GM21619 (cell line): ENCODE results near the gene CCT5.
"Not testable (repeated sequence)": the region's sequence is repeated elsewhere in the genome, so short reads cannot be mapped to it uniquely, and the experiment has no call there.

Experiments
- ATAC-seq: cut with Tn5 transposase; IDR thresholded peaks from one replicate; pipeline ENCODE4 v1.9.1; 2021; ENCODE audit not compliant: unreplicated experiment

CCT5 gene

GRCh38 chr5:10244342-10244944 lies 5.6 kb upstream of the CCT5 start:
- ATAC-seq: no peak

- no peak for ATAC-seq
Observed at GRCh38 chr5:10246761-10247160, 3.3 kb upstream of the CCT5 start.

DNA sequence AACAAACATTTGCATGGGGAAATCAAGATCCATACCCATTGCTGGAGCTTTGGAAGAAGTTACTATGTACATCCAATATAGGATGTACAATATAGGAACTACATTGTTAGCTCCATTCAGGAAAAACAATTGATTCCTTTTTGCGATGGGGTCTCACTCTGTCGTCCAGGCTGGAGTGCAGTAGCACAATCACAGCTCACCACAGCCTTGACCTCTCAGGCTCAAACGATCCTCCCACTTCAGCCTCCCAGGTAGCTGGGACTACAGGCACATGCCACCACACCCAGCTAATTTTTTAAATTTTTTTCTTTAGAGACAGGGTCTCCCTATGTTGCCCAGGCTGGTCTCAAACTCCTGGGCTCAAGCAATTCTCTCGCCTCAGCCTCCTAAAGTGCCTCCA lies 2.9 kb upstream of the CCT5 start:
- ATAC-seq: not testable (repeated sequence)

DNA sequence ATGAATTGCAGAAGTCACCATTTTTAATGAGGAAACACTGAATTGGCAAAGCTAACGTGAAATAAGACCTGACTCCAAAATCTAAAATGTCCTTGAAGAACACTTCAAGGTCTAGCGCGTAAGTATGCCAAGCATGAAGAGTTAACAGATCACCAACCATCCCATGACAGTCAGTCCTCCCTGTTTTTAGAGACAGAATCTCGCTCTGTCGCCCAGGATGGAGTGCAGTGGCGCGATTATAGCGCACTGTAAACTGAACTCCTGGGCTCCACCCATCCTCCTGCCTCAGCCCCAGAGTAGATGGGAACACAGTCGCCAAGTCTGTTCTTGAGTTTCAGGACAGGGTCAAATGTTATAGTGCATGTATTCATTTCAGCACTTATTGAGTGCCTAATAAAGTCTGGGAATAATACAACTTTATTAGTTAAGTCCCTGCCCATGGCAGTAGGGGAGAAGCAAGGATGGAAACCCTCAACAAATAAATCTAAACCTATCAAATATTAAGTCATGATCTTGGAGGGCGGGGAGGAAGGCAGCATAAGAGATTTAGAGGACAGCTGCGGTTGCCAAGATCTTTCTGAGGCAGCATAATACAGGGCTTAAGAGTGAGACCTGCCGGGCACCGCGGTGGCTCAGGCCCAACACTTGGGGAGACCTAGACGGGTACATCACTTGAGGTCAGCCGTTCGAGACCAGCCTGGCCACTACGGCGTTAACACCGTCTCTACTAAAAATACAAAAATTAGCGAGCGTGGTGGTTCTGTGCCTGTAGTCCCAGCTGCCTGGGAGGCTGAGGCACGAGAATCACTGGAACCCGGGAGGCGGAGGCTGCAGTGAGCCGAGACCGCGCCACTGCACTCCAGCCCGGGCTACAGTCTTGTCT lies 1.5 kb upstream of the CCT5 start:
- peak; percentile 0 for ATAC-seq

GRCh38 chr5:10250806-10251276 lies 761 bp downstream of the CCT5 start:
- peak; percentile 5 for ATAC-seq

GRCh38 chr5:10251405-10251804 lies 1.3 kb downstream of the CCT5 start:
- no peak for ATAC-seq

DNA sequence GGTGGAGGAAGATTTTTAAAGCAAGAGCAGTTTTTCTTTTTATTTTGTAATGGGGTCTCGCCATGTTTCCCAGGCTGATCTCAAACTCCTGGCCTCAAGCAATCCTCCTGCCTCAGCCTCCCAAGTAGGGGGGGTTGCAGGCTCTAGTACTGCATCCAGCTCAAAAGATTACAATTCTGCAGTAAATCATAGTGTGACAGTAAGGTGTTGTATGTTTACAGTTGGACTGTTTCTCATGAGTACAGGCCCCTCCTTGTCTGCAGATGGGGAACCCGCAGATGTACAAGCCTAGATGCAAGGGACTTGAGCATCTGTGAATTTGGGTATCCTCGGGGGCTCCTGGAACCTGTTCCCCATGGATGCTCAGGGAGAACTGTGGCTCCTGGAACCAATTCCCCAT lies 3.3 kb downstream of the CCT5 start:
- no peak for ATAC-seq

GRCh38 chr5:10254686-10255085 lies 4.6 kb downstream of the CCT5 start:
- ATAC-seq: no peak

GRCh38 chr5:10257870-10258269 lies 7.8 kb downstream of the CCT5 start:
- no peak for ATAC-seq

GRCh38 chr5:10259899-10260298 lies 9.8 kb downstream of the CCT5 start:
- no peak for ATAC-seq

- ATAC-seq: no peak
Observed at GRCh38 chr5:10261065-10261464, 11.0 kb downstream of the CCT5 start.

- ATAC-seq: no peak
Observed at GRCh38 chr5:10262121-10262774, 12.2 kb downstream of the CCT5 start.

DNA sequence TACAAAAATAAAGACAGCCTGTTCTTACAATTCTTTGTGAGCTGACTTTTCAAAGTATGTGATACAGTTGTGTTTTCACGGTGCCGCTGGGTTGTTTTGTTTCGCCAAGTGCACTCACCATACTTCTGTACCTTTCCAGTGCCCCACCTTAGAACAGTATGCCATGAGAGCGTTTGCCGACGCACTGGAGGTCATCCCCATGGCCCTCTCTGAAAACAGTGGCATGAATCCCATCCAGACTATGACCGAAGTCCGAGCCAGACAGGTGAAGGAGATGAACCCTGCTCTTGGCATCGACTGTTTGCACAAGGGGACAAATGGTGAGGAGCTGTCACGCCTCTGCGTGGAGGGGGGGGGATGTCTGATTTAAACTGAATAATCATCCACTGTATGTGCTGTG lies 12.9 kb downstream of the CCT5 start:
- ATAC-seq: no peak

DNA sequence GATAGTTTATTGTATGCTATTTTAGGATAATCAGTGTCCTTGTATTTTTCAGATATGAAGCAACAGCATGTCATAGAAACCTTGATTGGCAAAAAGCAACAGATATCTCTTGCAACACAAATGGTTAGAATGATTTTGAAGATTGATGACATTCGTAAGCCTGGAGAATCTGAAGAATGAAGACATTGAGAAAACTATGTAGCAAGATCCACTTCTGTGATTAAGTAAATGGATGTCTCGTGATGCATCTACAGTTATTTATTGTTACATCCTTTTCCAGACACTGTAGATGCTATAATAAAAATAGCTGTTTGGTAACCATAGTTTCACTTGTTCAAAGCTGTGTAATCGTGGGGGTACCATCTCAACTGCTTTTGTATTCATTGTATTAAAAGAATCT lies 14.5 kb downstream of the CCT5 start:
- ATAC-seq: no peak

DNA sequence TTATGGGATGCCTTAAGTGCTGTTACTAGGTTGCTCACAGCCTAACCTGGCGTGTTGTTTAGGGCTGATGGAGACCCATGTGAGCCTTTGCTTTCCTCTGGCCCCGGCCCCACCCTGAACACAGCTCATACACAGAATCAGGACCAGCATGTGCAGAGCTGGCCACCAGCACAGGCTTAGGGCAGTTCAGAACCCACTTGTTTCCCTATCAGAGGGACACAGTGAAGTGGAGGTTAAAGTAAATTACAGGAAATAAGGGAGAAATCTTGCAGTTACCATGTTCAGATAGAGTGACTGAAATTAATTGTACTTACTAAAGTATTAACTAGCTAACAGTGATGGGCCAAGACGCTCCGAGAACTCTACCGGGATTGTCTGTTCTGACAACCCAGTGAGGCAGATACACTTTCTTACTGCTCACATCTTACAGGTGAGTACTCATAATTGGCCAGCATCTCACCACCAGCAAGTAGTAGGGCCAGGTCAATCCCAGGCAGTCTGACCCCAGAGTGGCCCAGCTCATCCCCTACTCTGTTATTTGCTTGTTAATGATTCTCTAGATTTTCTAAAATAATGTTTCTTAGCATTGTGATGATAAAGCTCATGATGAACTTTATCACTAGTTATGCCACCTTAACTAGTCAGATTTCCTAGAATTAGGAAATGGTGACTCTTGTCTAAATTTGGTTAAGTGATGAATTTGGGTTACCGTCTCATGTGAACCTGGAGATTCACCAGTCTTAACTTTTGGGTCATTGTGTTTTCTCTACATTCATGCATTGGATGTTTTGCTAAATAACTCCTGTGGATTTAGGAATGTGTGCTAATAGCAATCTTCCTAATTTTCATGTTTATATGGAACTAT lies 15.4 kb downstream of the CCT5 start:
- no peak for ATAC-seq

DNA sequence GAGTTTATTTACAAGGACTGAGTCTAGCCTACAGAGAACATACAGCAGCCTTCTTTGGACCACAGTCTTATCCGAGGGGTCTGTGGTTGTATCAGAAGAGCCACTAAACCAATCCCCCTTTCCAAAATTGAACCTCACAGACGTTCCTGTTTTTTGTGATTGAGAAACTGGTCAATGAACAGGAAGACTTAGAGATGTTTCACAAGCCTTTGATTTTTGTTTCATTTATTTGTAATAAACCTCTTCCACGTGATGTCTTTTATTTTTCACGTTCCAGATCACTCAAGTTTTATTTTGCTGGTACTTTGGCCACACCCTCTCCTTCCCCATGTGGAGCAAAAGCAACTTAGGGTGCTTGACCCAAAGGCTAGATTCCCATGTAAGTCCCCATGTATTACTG lies 16.1 kb downstream of the CCT5 start:
- ATAC-seq: no peak

DNA sequence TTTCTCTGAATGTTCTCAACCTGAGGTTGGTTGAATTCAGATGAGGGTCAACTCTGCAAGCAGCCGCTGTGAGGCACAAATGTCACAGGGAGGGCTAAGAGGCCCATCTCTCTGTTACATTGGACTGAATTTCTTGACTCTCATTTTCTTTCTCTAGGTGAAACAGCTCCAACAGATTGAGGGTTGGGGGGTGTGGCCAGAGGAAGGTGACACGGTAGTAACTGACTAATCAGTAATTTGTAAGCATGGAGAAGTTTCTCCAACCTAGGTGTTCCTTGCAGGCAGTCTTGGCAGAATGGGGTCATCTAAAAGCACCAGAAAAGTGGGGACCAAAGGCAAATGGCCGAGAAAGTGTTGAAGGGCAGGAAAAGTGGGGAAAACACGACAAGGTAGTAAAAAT lies 16.8 kb downstream of the CCT5 start:
- no peak for ATAC-seq

- ATAC-seq: no peak
Observed at GRCh38 chr5:10268100-10268499, 18.0 kb downstream of the CCT5 start.

DNA sequence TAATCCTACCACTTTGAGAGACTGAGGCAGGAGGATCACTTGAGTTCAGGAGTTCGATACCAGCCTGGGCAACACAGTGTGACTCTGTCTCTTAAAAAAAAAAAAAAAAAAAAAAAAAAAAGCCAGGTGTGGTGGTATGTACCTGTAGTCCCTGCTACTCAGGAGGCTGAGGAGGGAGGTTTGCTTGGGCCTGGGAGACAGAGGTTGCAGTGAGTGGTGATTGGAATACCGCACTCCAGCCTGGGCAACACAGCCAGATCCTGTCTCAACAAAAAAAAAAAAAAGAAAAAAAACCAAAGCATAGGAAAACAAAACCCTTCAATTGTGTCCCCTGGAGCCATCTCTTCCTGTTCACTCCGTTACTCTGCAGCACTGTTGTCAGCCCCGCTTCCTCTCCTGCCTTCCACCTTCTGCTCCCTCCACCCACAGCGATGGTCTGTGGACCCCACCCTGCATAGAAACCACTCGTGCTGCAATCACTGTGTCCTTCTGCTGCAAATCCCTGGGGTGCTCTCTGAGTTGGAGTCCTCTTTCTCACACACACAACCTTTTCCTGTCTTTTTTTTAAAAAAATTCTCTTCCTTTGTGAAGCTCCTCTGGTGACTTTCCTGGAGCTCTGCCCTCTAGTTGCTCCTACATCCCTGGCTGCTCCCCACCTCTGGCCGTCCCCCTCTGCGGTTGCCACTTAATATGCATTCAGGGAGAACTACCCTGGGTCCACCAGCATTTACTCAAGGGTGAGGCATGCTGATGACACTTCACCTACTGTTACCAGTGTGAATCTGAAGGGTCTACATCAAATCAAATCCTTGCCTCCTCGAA lies 22.2 kb downstream of the CCT5 start:
- ATAC-seq: no peak

DNA sequence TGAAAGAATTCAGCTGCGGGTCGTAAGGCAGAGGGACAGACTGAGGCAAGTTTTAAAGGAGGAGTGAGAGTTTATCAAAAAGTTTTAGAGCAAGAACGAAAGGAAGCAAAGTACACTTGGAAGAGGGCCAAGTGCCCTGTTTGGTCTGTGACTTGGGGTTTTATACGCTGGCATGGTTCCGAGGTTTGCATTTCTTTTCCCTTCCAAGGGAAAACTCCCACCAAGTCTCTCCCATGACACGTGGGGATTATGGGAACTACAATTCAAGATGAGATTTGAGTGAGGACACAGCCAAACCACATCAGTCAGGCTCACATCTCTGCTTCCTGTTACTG lies 22.8 kb downstream of the CCT5 start:
- not testable (repeated sequence) for ATAC-seq
